ENCODE measurements around the gene RPS5.
"Not testable (repeated sequence)": the region's sequence is repeated elsewhere in the genome, so short reads cannot be mapped to it uniquely, and the experiment has no call there.

The RPS5 gene

DNA sequence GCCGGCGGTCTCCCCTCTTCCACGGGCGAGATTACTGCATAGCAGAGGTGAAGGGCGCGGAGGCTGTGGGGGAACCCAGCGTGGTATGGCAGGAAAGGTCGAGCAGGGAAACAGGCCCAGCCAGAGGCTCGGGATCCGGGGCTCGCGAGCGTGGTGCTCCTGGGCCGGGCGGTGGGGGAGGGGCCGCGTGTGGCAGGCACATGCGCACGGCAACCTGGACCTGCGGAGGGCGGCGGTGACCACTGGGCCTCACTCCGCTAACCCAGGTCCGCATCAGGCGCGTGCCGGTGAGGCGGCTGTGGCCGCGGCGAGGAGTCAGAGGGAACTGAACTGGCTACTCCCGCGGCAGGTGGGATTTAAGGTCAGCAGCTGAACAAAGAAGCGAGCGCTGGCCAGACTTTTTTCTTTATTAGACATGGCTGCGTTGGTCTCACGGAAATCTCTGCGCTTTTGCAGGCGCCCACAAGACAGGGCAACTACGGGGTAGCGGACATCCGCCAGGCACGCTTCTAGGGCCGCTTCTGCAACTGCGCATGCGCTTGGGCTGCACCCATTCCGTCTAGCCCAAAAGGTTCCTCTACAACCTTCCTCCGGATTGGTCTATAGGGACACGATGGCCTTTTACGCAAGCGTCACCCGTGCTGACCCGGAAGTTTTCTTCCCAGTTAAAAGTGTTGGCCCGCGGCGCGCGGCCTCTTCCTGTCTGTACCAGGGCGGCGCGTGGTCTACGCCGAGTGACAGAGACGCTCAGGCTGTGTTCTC is at the start of gene RPS5:
Gene RPS5, plus strand, starts transcription at position 694 of the 762 bp plus-strand sequence. CDS start 869 bp downstream, outside the sequence.
- peak; percentile 93 for DNase-seq

DNA sequence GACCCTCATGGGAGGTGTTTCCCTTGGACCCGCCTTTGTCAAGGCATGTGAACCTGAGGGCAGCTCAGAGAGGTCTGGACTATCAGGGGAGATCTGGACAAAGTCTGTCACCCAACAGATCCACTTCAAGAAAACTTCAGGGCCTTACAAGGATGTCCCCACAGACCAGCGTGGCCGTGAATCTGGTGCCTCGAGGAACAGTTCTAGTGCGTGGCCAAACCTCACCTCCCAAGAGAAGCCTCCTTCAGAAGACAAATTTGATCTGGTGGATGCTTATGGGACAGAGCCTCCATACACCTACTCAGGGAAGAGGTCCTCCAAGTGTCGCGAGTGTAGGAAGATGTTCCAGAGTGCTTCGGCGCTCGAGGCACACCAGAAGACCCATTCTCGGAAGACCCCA is 48.7 kb upstream of the RPS5 start:
- DNase-seq: no peak

DNA sequence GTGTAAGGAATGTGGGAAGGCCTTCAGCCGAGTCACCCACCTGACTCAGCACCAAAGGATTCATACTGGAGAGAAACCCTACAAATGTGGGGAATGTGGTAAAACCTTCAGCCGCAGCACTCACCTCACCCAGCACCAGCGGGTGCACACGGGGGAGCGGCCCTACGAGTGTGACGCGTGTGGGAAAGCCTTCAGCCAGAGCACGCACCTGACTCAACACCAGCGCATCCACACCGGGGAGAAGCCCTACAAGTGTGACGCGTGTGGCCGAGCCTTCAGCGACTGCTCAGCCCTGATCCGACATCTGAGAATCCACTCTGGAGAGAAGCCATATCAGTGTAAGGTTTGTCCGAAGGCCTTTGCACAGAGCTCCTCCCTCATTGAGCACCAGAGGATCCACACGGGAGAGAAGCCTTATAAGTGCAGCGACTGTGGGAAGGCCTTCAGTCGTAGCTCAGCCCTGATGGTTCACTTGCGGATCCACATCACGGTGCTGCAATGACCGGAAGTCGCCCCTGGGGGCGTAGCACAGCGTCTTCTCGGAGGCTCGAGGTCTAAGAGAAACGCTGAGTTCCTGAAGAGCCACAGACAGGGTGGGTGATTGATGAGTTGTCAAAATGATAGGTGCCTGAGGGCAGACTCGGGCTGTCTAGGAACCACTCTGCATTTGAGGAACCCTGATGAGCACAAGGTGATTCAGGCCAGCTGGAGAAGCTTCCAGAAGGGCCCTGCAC is 48.1 kb upstream of the RPS5 start:
- no peak for DNase-seq

DNA sequence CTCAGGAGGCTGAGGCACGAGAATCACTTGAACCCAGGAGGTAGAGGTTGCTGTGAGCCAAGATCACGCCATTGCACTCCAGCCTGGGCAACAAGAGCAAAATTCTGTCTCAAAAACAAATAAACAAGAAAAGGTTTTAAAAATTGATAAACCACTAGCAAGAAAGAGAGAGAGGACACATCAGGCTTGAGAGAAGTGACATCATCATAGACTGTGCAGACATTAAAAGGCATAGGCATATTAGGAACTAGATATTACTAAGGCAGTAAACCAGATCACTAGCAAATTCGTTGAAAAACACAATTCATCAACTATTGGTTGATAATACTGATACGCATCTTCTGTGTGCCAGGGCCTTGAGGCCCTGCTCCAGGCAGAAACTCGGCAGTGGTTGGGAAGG is 41.5 kb upstream of the RPS5 start:
- DNase-seq: no peak

DNA sequence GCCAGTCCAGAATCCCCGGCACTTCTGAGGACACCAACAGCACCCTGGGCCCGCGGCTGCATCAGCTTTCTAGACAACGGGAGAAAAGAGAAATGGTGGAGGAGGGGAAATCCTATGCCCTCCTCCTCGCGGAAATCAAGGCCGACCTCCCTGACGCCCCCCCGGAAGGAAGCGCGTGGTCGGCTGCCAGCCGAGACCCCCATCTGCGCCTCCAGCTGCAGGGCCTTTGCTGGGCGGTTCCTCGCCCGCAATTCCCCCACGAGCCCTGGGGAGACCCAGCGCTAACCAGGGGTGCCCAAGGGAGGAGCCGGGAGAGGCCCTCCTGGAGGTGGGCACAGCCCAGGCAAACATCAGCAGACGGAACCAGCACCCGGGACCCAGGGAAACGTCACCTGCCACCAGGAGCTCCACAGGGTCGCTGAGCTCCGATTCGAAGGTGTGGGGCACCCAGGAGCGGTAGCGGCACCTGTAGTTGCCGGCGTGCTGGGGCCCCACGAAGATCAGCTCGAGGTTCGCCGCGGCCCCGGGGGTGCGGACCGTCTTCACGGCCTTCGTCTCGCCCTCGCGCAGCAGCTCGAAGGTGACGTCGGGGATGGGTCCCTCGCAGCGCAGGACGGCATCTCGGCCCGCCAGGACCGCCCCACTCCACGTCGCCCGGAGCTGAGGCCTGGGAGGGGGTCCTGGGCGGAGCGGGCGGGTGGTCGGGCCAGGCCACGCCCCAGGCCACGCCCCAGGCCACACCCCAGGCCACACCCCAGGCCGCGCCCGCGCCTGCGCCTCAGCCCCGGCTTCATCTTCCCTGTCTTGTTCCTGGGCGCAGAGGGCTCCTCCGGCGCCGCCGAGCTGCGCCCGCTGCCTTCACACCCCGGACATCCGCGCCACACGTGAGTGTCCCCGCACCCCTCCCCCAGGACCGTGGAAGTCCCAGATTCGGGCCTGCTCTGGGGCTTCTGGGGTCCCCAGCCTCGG is 39.8 kb upstream of the RPS5 start:
- DNase-seq: peak; percentile 63

DNA sequence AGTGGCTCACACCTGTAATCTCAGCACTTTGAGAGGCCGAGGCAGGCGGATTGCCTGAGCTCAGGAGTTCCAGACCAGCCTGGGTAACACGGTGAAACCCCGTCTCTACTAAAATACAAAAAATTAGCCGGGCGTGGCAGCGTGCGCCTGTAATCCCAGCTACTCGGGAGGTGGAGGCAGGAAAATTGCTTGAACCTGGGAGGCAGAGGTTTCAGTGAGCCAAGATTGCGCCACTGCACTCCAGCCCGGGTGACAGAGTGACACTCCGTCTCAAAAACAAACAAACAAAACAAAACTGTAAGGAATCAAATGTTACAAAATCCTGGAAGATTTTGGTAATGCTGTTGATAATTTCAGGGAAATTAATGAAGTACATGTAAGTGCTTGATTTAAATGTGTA is 39.0 kb upstream of the RPS5 start:
- not testable (repeated sequence) for DNase-seq

DNA sequence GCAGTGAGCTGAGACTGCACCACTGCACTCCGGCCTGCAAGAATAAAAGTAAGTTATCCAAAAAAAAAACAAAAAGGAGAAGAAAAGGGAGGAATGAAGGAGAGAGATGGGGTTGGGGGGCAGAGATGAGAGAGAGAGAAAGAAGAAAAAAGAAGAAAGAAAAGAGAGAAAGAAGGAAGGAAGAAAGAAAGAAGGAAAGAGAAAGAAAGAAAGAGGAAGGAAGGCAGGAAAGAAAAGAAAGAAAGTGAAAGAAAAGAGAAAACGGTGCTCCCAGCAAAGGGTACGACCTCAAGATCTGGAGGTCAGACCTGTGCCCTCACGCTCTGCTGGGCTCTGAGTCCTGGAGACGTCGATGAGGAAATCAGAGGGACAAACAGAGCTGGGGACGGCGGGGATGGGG is 37.5 kb upstream of the RPS5 start:
- no peak for DNase-seq

DNA sequence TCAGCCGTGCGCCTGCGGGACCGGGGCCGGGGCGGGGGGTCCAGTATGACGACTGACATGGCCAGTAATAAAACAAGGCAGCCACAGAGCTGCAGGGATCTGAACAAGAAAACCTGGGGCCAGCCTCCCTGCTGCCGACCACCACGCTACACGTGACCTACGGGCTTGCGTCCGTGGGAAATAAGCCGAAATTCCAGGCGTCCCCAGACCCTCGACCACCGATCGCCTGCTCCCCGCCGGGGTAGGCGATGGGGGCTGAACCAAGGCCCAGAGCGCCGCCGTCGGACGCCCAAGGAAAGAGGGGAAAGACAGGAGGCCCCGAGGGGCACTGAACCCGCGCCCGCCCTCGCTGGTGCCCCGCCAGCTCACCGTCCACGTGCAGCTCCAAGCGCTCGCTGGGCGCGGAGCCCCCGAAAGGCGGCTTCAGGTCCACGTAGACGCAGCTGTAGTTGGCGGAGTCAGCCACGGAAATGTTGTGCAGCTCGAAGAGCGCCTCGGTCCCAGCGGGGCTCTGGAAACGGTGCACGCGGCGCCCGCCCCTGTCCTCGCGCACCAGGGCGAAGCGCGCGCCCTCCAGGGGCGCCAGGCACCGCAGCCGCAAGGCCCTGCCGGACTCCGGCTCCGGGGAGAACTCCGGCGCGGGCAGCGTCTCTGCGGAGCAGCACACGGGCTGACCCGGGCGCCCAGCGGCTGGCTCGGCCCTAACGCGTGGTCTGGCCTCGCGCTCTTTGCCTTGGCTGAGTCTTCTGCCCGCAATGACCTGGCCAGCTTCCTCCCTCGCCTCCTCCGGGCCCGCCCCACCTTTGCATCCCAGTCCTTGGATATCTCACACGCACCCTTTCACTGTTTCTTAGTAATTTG is 36.8 kb upstream of the RPS5 start:
- no peak for DNase-seq

DNA sequence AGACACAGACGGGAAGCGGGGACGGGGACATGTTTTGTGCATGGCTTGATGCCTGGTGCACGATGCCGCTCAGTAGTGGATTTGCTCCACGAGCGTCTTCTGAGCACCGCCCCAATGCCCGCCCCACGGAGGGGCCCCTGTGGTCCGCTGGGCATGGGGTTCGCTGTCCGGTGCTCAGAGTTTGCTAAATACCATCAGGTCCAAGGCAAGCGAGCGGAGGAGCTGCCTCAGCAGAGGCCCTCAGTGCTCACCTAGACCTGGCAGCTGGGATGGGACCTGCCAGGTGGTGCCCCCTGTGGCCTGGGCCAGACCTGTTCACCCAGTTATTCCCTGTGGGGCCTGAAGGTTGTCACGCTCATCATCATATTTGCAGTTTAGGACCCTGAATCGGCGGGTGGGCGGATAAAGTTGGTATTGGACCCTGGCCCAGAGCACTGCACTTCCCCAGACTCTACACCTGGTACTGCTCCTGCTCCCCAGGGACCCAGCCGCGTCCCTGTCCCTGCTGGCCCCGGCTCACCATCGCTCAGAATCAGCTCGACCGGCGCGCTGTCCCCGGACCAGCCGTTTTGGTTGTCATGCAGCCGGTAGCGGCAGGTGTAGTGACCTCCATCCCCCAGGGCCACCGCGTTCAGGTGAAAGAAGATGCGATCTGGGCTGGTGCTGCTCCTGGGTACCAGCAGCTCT is 36.1 kb upstream of the RPS5 start:
- no peak for DNase-seq

DNA sequence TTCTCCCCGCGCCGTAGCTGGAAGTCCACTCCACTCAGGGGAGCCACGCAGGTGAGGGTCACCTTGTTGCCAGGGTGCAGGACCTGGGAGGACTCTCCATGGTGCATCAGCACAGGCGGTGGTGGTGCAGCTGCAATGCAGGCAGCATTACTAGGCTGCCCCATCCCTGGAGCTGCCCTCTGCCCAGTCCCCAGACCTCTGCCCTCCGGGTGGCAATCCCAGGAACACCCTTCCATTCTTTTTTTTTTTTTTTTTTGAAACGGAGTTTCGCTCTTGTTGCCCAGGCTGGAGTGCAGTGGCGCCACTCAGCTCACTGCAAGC is 35.6 kb upstream of the RPS5 start:
- no peak for DNase-seq

DNA sequence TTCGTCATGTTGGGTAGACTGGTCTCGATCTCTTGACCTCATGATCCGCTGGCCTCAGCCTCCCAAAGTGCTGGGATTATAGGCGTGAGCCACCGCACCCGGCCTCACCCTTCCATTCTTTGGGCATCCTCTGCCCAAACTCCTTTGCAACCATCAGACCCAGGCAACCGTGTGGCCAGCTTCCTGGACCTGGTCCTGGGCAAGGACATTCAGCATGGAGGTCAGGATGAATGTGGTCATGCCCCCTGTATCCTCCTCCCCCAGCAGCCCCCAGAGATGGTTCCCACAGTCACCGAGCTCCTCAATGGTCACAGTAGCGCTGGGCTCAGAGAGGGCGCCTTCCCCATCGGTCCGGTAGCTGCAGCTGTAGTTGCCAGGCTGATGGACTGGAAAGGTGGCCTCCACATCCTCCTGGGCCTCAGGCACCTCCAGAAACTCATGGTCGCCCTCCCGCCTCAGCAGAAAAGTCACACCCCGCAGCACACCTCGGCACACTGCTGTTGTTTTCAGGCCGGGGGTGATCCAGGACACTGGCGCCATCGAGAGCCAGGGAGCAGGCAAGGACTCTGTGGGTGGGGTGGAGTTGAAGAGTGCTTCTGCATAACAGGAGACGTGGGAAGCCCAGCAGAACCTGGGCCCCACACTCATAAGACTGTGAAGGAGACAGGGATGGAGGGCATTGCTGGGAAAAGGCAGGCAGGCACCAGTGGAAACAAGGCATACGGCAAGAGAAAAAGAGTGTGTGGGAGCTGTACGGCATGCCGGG is 34.9 kb upstream of the RPS5 start:
- DNase-seq: no peak

DNA sequence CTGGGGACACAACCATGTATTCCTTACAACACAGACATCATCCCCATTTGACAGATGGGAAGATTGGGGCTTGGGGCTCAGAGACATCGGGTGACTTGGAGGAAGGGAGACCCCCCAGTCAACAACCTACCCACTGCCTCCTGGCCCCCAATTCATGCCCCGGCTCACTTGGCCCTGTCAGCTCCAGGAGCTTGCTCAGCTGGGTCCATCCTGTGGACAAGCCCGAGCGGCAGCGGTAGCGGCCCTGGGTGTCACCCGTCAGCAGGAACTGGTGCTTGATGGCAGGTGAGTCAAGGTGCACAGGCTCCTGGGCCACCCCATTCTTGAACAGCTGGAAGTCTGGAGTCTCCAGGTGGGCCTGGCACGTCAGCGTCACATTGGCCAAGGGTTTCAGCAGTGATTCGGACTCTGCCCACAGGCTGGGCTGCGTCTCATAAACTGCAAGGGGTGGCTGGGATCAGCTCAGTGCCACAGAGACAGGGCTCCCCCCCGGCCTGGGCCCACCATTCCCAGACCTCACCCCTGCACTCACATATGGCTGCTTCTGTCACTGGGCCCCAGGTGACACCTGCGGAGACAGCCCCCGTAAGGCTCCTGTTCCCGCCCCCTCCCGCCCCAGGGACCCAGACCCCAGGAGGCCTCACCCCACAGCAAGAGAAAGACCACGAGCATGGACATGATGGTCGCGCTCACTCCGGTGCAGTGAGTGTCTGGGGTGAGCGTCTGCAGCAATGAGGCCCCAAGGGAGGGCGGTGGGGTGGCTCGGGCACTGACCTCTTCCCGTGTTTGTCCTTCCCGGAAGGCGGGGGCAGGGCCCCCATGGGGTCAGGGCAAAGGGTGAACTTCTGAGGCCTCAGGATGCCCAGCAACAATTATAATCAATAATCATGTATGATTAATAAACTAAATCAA is 34.1 kb upstream of the RPS5 start, which contains the start of gene A1BG:
Gene A1BG, minus strand, starts transcription at position 733 of the 912 bp plus-strand sequence. Its CDS starts 55 bp downstream, at position 678.
- DNase-seq: no peak

DNA sequence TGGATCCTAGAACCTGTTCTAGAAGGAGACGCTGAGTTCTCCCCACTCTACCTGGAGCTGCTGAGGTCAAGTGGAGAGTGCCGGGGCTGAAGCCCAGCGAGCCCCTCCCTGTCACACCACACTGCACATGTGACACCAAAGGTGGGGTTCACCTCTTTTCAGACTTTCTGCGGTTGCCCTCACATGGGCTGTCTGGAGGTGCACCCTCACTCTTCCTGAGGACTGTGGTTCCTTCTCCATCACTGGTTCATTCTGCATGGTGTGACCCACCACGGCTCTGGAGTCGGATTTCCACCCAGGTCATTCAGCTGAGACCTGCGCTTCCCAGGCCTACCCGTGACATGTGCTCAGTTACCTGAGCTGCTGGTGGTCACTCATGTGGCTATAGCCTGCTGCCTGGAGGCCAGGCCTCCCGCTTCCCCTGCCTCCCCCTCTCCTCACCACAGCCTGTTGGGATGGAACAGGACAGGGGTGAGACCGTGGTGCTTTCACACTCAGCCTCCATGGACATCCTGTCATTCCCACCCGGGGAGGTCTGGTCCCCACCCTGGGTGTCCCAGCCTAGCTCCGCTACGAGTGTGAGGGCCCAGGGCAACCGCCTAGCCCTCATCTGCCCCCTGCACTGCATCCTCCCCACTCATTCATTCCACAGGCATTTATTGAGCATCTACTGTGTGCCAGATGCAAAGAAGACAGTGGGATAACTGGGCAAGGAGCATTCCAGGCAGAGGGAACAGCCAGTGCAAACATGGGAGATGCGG is 33.2 kb upstream of the RPS5 start:
- DNase-seq: no peak

DNA sequence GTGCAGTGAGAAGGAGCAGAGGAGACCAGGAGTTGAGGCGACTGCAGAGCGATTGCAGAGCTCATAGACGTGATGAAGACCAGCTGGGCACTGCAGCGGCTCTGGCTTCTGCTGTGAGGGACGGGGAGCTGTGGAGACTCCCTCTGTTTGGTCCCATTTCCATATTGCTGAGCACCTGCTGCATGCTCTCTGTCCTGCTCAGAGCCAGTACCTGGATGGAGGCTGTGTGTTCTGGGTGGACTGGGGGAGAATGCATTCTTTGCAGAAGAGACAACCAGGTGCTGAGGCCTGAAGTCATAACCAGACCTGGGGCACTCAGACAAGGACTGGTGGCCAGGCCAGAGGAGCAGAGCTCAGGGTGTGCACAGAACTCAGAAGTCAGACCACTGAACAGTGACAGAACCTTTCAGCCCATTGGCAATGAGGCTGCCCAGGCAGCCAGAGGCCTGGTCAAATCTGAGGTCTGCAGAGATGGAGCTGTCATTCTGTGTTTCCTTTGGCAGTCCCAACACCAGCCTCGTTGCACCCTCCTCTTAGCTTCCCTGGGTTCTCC is 32.5 kb upstream of the RPS5 start:
- no peak for DNase-seq

DNA sequence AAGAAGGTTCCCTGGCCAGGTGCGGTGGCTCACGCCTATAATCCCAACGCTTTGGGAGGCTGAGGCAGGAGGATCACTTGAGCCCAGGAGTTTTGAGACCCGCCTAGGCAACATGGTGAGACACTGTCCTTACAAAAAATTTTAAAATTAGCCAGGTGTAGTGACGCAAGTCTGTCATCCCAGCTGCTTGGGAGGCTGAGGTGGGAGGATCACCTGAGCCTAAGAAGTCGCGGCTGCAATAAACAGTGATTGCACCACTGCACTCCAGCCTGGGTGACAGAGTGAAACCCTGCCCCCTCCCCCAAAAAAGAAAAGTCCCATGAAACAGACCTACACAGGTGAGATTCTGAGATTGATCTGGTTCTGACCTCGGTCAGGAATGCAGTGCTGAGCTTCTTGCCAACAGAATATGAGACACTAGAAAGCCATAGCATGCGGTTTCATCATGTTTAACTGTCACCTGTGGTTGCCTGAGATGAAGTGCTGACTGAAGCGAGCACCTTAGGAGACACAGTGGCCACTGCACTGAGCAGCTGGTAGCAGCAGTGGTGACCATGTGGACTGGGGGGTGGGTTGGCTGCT is 31.8 kb upstream of the RPS5 start:
- no peak for DNase-seq

DNA sequence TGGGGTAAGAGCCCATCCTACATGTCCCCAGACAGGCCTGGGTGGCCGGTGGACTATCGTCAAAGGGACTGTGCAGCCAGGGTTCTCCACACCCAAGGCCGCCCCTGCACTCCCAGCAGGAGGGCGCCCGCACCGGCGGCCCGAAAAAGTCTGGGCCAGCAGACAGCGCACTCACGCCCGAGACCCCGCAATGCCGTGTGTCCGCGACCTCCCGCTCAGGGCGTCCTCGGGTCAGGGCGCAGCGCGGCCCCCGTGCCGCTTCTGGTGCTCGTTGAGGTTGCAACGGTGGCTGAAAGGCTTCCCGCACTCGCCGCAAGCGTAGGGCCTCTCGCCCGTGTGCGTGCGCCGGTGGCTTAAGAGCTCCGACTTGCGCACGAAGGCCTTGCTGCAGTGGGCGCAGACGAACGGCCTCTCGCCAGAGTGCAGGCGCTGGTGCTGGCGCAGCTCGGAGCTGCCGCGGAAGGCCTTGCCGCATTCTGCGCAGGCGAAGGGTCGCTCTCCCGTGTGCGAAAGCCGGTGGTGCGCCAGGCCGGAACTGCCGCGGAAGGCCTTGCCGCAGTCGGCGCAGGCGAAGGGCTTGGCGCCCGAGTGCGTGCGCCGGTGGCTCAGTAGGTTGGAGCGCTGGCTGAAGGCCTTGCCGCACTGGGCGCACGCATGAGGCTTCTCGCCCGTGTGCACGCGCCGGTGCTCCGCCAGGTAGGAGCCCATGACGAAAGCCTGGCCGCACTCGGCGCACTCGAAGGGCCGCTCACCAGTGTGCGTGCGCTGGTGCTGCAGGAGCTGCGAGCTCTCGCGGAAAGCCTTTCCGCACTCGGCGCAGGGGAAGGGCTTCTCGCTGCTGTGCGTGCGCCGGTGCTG is 30.9 kb upstream of the RPS5 start:
- peak; percentile 38 for DNase-seq

Measured in stimulated activated CD4-positive, alpha-beta T cell treated with anti-CD3 and anti-CD28 coated beads, Interleukin-4, amount 100 ng/mL, for 1 hour (primary cell).